Gastroesophageal sphincter (tissue), 3 donors: ENCODE measurements around the gene ROR2.

ENCODE experiments used
- CTCF ChIP-seq, 4 experiments: fragments of 200-600 bp in 2 of 4; fragments of 450-650 bp in 2 of 4; sonication (generic) in 1 of 4; IDR thresholded peaks; one replicate each; pipeline ENCODE4 v1.5.1; 2017 to 2019; ENCODE audit warnings: antibody characterized with exemption in 4 of 4, mild to moderate bottlenecking in 2 of 4, moderate library complexity in 2 of 4
- POLR2A ChIP-seq, 2 donors: fragments of 450-650 bp; IDR thresholded peaks; one replicate each; pipeline ENCODE4 v1.6.1; 2017; ENCODE audit warnings: antibody characterized with exemption in 2 of 2, mild to moderate bottlenecking in 2 of 2, moderate library complexity in 1 of 2
- POLR2AphosphoS5 ChIP-seq: sonication (generic); formaldehyde crosslinking; IDR thresholded peaks from one replicate; pipeline ENCODE4 v1.6.1; 2017; ENCODE audit warnings: antibody characterized with exemption

- peak; percentile 64 to 89 (median 72) for TF ChIP-seq CTCF (IDR thresholded peaks at IDR 0.05)
- no peak for TF ChIP-seq POLR2A (IDR thresholded peaks at IDR 0.05)
- TF ChIP-seq POLR2AphosphoS5, result no peak
These were observed 268.3 kb downstream of the ROR2 start for GRCh38 chr9:91681461-91682305.
